HG02885 (cell line): ENCODE data around the gene GAREM1.

Source experiments
- ATAC-seq: cut with Tn5 transposase; IDR thresholded peaks from one replicate; pipeline ENCODE4 v1.9.1; 2021; ENCODE audit warnings: mild to moderate bottlenecking; ENCODE audit not compliant: unreplicated experiment, poor library complexity

GAREM1 gene

GRCh38 chr18:32429402-32429801, 41.3 kb downstream of the GAREM1 start:
- ATAC-seq = no peak

- no peak for ATAC-seq
Measured at GRCh38 chr18:32427084-32427900, 43.4 kb downstream of the GAREM1 start.

DNA sequence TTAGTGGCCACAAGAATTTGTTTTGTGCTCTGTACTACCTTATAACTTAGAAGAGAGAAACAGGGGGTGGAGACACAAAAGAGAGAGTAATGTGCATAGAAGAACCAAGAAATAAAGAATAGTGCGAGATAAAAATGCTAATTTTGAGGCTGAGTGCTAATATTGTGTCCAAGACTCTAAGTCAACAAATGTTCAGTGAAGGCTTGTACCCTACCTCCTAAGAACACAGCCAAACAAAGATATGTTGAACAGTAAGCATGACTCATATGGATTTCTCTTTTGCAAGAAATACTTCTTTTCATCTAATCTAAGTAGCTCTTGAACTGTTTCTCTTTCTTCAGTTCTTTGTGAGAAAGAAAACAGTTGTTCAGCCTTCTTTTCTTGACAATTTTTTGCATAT, 45.2 kb downstream of the GAREM1 start:
- no peak for ATAC-seq

DNA sequence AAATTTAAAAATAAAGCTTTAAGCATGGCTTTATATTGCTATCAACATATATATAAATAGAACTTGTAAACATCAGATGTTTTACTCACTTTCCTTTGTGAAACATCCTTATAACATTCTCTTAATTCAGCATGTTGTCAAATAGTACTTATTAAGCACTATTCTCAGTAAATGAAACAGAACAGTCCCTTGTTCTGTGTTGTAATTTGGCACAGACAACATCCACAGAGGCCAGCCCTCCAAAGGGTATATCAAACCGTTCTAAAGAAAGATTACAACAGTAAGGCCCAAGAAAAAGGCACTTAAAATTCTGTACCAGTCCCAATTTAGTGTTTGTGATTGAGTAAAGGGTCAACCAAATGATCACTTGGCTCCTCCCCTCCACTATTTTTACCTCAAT, 46.0 kb downstream of the GAREM1 start:
- ATAC-seq = no peak

GRCh38 chr18:32422978-32423740, 47.5 kb downstream of the GAREM1 start:
- no peak for ATAC-seq

DNA sequence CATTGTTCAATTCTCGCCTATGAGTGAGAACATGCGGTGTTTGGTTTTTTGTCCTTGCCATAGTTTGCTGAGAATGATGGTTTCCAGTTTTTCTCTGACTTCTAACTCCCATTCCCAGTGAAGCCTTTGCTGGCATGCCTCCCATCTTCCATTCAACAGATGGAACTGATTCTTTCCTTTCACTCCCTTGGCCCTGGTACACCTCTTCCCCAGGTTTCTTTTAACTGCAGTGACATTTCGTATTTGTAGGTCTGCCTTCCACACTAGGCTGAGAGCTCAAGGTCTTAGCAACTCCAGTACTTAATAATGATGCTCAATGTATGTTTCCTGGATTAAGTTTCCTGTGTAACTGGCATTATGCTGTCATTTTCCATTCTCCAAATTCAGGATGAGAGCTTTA, 48.5 kb downstream of the GAREM1 start:
- ATAC-seq = no peak

DNA sequence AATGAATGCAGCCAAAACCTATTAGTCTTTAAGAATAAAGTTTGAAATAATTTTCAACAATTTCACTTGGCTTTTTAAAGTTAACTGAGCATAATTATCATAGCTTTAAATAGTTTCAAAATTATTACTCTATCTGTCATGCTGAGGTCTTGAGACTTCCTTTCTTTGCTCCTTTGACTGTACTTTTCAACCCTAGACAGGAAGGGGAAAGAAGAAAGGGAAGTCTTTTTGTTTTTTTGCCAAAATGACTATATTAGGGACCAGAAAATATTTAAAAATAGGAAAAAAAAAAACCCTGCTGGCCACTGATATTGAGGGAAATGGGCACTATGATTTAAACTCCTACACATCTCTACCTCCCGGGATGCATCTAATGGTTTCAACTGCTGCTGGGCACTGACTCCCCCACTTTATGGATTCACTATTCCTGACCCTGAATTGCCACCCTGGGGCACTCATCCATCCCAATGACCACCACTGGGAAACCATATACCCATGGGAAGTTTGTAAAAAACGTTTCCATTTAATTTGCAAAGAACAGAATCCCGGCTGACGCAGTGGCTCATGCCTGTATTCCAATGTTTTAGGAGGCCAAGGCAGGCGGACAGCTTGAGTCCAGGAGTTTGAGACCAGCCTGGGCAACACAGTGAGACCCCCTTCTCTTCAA, 50.5 kb downstream of the GAREM1 start:
- ATAC-seq = no peak

DNA sequence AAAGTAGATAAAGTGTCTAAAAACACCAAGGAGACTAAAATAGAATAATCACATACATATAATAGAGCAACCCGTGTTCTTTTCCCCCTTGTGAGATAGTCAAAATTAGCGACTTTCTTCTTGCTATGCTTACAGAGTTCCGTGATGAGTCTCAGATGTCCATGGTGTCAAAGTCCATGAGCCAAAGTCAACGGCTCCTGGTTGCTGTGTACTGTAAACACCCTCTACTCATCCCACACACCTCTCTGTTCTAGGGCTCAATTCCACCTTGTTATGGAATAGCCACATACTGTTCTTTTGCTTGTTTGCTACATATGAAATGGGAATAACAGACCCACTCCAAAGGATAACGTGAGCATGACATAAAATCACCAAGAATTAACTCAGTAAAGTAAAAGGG, 52.5 kb downstream of the GAREM1 start:
- ATAC-seq = no peak

DNA sequence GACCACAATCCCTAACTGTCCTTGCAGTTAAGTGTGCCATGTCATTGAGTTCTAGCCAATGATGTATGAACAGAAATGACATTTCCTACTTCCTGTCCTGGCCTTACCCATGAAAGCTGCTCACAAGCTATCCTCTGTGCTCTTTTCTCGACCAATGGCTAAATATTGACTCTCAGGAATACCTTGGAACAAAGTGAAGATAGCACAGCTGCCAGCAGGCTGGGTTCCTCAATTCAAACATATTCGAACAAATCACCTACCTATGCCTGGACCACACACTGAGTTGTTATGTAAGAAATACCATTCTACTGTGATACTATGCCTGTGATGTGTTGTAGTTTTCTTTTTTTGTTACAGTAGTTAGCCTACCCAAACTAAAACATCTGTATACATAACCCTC, 65.1 kb downstream of the GAREM1 start:
- no peak for ATAC-seq

GRCh38 chr18:32401621-32402020, 69.1 kb downstream of the GAREM1 start:
- no peak for ATAC-seq

GRCh38 chr18:32393407-32393806, 77.3 kb downstream of the GAREM1 start:
- no peak for ATAC-seq

DNA sequence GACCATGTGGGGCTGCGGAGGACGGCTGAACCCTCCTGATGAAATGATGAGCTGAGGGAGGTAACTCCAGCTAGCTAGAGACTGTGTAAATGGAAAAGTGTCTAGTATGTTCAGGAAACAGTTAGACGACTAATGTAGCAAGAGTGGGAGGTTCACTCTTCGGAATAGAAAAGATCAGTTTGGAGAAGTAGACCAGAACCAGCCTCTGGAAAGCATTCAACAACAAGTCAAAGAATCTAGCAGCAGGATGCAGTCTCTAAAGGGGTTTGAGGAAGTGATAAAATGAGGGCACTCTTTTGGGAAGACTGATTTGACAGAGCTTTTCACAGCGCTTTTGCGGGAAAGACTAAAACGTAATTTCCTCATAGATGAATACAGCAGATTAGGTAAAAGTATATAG, 79.6 kb downstream of the GAREM1 start:
- ATAC-seq = no peak

DNA sequence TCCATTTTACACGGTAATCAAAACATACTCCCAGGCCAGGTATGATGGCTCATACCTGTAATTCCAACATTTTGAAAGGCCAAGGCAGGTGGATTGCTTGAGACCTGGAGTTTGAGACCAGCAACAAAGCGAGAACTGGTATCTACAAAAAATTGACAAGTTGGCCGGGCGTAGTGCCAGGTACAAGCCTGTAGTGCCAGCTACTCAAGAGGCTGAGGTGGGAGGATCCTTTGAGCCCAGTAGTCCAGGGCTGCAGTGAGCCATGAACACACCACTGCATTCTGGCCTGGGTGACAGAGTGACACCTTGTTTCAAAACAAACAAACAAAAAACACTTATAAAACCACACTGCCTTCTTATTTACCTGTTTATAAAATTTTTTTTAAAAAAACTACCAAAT, 80.8 kb downstream of the GAREM1 start:
- ATAC-seq = no peak

DNA sequence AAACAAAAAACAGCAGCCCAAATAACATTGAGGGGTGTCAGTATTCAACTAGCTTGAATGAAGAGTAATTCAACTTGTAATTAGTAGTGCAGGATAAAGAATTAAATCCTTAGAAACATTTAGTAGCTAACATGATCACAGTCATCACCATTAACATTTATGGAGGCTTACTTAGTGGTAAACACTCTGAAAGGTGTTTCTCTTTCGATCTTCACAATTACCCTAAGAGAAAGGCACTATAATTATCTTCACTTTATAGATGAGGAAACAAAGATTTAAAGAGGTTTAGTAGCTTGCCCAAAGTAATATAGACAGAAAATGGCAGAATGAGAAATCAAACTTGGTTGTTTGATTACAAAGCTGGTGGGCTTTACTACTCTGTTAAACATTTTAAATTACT, 81.5 kb downstream of the GAREM1 start:
- ATAC-seq = no peak

GRCh38 chr18:32386471-32386870, 84.2 kb downstream of the GAREM1 start:
- no peak for ATAC-seq

GRCh38 chr18:32383050-32383819, 87.4 kb downstream of the GAREM1 start:
- ATAC-seq = no peak

GRCh38 chr18:32381761-32382160, 88.9 kb downstream of the GAREM1 start:
- no peak for ATAC-seq

- ATAC-seq = no peak
Measured at GRCh38 chr18:32380559-32380958, 90.1 kb downstream of the GAREM1 start.

DNA sequence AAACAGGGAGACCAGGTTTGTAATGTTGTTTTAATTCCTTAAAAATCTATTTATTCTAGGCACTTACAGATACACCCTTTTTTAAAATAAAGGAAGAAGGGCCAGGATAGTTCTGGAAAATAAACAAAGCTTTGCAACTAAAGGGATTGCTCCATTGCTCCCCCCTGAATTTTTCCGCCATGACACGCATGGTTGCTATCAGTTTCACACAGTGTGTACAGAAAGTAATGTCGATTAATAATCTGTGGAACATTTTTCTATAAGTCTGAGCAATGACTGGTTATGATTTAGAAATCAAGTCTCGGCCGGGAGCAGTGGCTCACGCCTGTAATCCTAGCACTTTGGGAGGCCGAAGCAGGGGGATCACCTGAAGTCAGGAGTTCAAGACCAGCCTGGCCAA, 90.8 kb downstream of the GAREM1 start:
- ATAC-seq = no peak

DNA sequence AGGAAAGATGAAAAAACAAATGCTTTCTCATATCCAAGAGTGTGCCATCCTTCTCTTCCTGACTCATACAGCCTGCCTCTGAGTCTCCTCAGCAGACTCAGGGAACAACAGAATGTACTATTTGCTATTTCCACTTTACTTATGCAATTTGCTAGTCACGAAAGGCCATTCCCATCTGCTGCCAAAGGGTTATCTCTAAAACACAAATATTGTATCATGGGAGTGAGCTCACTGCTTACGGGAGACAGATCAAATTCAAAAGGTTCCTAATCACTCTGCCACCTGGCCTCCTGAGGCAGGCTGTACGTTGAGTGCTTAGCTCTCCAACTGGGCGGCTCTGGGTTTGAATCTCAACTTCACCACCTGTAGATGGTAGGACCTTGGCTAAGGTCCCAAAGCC, 92.0 kb downstream of the GAREM1 start:
- no peak for ATAC-seq

DNA sequence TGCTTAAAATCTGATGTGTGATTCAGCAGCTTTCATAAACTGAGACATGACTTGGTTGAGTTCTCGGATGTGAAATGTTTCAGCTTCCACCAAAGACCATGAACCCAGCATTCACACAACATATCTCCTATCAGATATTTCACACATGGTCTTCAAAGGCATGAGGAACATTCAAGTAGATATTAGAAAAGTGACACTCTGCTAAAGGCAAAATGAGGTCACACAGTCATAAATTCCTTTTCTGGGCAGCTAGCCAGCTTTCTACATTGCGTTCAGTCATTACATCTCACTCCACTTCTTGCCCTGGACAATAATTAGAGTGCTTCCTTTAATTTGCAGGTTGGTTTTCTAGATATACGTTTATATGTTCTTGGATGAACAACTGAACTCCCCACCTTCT, 96.7 kb downstream of the GAREM1 start:
- no peak for ATAC-seq
